Measurements from ENCODE around the gene PHLDB3.

GRCh38 chr19:43438291-43439031 lies 66.1 kb downstream of the PHLDB3 start:
- TF ChIP-seq POLR2A (IDR thresholded peaks at IDR 0.05) = no peak
- TF ChIP-seq CTCF (IDR thresholded peaks at IDR 0.05 in 4 of 5, conservative IDR thresholded peaks at IDR 0.05 in 1 of 5) = no peak

All from gastrocnemius medialis (tissue), 4 donors.